K562 (cell line): ENCODE measurements around the gene MAN1B1. TPM values are rescaled to one million over a fixed set of nuclear protein-coding genes. Genes with fewer than 3 reads are reported as not detected.

Source experiments
- AFF4 ChIP-seq: sonication (generic); formaldehyde crosslinking; IDR thresholded peaks from 2 replicates; pipeline ENCODE4 v1.8.0; 2023; ENCODE audit warnings: mild to moderate bottlenecking, missing genetic modification reagents
- ATF6 ChIP-seq: sonication (generic); formaldehyde crosslinking; IDR thresholded peaks from 2 replicates; pipeline ENCODE4 v1.4.0; 2020; ENCODE audit warnings: mild to moderate bottlenecking, missing genetic modification reagents
- FIP1L1 ChIP-seq: fragments of 200-400 bp; formaldehyde crosslinking; IDR thresholded peaks from 2 replicates; pipeline ENCODE4 v1.6.1; 2018; ENCODE audit warnings: mild to moderate bottlenecking, low read depth, low read length; ENCODE audit not compliant: poor library complexity, severe bottlenecking
- FOXM1 ChIP-seq, 2 experiments: fragments of 450-650 bp in 1 of 2; sonication (generic) in 1 of 2; formaldehyde crosslinking in 1 of 2; IDR thresholded peaks; 2 replicates each; pipeline versions ENCODE4 v1.6.1 to v1.9.0; 2017 to 2022; ENCODE audit warnings: low read depth in 2 of 2, mild to moderate bottlenecking in 2 of 2, missing genetic modification reagents in 1 of 2, moderate library complexity in 1 of 2
- GATAD2B ChIP-seq: fragments of 450-650 bp; IDR thresholded peaks from 2 replicates; pipeline ENCODE4 v1.6.1; 2017; ENCODE audit warnings: mild to moderate bottlenecking, borderline replicate concordance
- HMGXB4 ChIP-seq: sonication (generic); formaldehyde crosslinking; IDR thresholded peaks from 2 replicates; pipeline ENCODE4 v1.8.1; 2023; ENCODE audit warnings: mild to moderate bottlenecking, missing genetic modification reagents
- ILK ChIP-seq: fragments of 450-650 bp; IDR thresholded peaks from 2 replicates; pipeline ENCODE4 v1.6.1; 2016; ENCODE audit warnings: missing genetic modification characterization, low read depth, mild to moderate bottlenecking, missing compliant biosample characterization, moderate library complexity, borderline replicate concordance
- KDM2B ChIP-seq: fragments of 250-450 bp; sonication (Bioruptor Pico); IDR thresholded peaks from 2 replicates; pipeline ENCODE4 v1.8.0; 2021; ENCODE audit warnings: mild to moderate bottlenecking, moderate library complexity
- RFX1 ChIP-seq: fragments of 450-650 bp; IDR thresholded peaks from 2 replicates; pipeline ENCODE4 v1.6.1; 2016; ENCODE audit warnings: mild to moderate bottlenecking, moderate library complexity
- RUNX1 ChIP-seq: sonication (generic); IDR thresholded peaks from 2 replicates; pipeline ENCODE4 v1.6.1; 2016; ENCODE audit warnings: antibody characterized with exemption, low read depth
- TCF7 ChIP-seq: sonication (generic); IDR thresholded peaks from 2 replicates; pipeline ENCODE4 v1.6.1; 2016; ENCODE audit warnings: antibody characterized with exemption, borderline replicate concordance
- ZNF57 ChIP-seq: fragments of 450-650 bp; formaldehyde crosslinking; IDR thresholded peaks from 2 replicates; pipeline ENCODE4 v1.4.0; 2020; ENCODE audit warnings: mild to moderate bottlenecking, moderate library complexity
- ZNF589 ChIP-seq: fragments of 200-800 bp; sonication (Bioruptor generic); IDR thresholded peaks from 2 replicates; pipeline ENCODE4 v1.6.1; 2016; ENCODE audit warnings: low read depth, missing genetic modification characterization, missing compliant biosample characterization
- ZNF592 ChIP-seq: fragments of 450-650 bp; IDR thresholded peaks from 2 replicates; pipeline ENCODE4 v1.6.1; 2017; ENCODE audit warnings: antibody characterized with exemption, mild to moderate bottlenecking
- ZNF79 ChIP-seq: fragments of 250-450 bp; sonication (Bioruptor Pico); IDR thresholded peaks from 2 replicates; pipeline ENCODE4 v1.4.0; 2020; ENCODE audit warnings: low read depth, mild to moderate bottlenecking, moderate library complexity
- polyA plus RNA-seq, 8 experiments: library from polyadenylated mRNA; depleted of rRNA in 4 of 8; stranded (reverse) in 5 of 8; unstranded in 3 of 8; fragments of >200 nt; fragmentation: Nextera tagmentation in 2 of 8; fragmentation: Illumina TruSeq in 1 of 8; extraction: Ambion mirVana in 2 of 8; extraction: Trizol in 1 of 8; gene quantifications; 2 replicates each; pipeline versions ENCODE4 v1.2.1 to v1.2.3, GENCODE V29; 2011 to 2014; ENCODE audit warnings: inconsistent platforms in 1 of 8, missing spikeins in 1 of 8
- total RNA-seq, 7 experiments: library from RNA; depleted of rRNA in 6 of 7; stranded (reverse); fragments of >200 nt in 6 of 7; fragmentation: Illumina TruSeq in 2 of 7; extraction: Trizol in 2 of 7; gene quantifications; 2 replicates each; pipeline versions ENCODE4 v1.2.1 to v1.2.3, GENCODE V29; 2011 to 2021; ENCODE audit warnings: low replicate concordance in 1 of 7

The MAN1B1 gene
- total and polyA plus RNA-seq, 9 of the 15 experiments (the other 6 are each of a cell fraction or from before 2014, with no cell fraction given): 0.55 to 36.6 (median 27.3) TPM

GRCh38 chr9:137070201-137070905, 16.4 kb upstream of the MAN1B1 start, which contains the start of gene SAPCD2 (continued):
- TF ChIP-seq AFF4 (CRISPR knock-in tag): no peak
- peak; percentile 92 for TF ChIP-seq GATAD2B
- no peak for TF ChIP-seq ZNF592
- no peak for TF ChIP-seq ZNF79
- TF ChIP-seq TCF7: no peak
- no peak for TF ChIP-seq ATF6
- TF ChIP-seq ILK (tag): no peak
- no peak for TF ChIP-seq FIP1L1
- TF ChIP-seq RUNX1: no peak
- TF ChIP-seq KDM2B (CRISPR knock-in tag): no peak
- TF ChIP-seq ZNF57 (CRISPR knock-in tag): no peak
- 0 out of 2 replicates have a peak, but pooled peaks have one; percentile 31 for TF ChIP-seq HMGXB4 (CRISPR knock-in tag)
- TF ChIP-seq ZNF589 (CRISPR knock-in tag): no peak
- TF ChIP-seq FOXM1 (IDR thresholded peaks at IDR 0.05; ENCODE audit: low read depth): peak; percentile 85
- TF ChIP-seq FOXM1 (CRISPR knock-in tag; IDR thresholded peaks at IDR 0.05; ENCODE audit: low read depth): peak; percentile 61
- TF ChIP-seq RFX1: no peak
